ENCODE measurements around the gene KIAA1958.

The KIAA1958 gene

GRCh38 chr9:112608851-112609250 is 122.2 kb downstream of the KIAA1958 start:
- DNase-seq, result no peak

GRCh38 chr9:112615584-112616266 is 129.1 kb downstream of the KIAA1958 start:
- no peak for DNase-seq

- DNase-seq, result no peak
Measured at GRCh38 chr9:112617371-112617770, 130.7 kb downstream of the KIAA1958 start.

GRCh38 chr9:112618385-112619009 is 131.9 kb downstream of the KIAA1958 start:
- no peak for DNase-seq

- no peak for DNase-seq
Measured at GRCh38 chr9:112620388-112620787, 133.8 kb downstream of the KIAA1958 start.

DNA sequence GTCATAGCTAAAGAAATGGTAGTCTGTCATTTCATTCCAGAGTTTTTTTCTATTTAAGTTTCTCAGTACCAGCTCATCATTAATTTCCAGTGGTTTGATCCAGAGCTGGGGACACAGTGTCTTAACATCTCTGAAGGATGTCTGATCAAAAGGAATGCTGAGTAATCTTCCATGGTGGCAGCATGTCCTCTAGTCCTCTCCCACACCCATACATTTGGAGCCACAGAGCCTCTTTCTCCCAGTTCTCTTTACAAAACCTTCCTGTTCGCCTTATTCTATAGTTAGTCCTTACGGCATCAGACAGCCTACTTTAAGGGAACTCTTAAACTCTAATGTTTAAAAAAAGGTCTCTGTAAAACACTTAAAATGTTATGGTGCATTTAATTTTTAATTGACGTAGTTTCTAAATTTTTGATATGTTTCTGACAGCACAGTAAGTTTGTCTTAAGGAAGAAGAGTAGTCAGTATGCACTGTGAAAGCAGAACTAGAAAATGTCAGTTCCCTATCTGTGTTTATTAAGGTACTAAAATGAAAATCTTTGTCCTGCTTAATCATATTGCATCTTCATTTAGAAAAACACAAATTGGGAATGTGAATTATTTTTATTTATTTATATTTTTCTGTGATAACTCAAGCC is 134.5 kb downstream of the KIAA1958 start:
- no peak for DNase-seq

- no peak for DNase-seq
Measured at GRCh38 chr9:112623198-112623597, 136.6 kb downstream of the KIAA1958 start.

- DNase-seq, result no peak
Measured at GRCh38 chr9:112624711-112625707, 138.4 kb downstream of the KIAA1958 start.

GRCh38 chr9:112629671-112630485 is 143.3 kb downstream of the KIAA1958 start:
- peak; percentile 11 to 51 for DNase-seq

- DNase-seq, result no peak
Measured at GRCh38 chr9:112631313-112632070, 144.9 kb downstream of the KIAA1958 start.

GRCh38 chr9:112640311-112640710 is 153.7 kb downstream of the KIAA1958 start:
- no peak for DNase-seq

GRCh38 chr9:112642126-112642525 is 155.5 kb downstream of the KIAA1958 start:
- DNase-seq, result no peak

DNA sequence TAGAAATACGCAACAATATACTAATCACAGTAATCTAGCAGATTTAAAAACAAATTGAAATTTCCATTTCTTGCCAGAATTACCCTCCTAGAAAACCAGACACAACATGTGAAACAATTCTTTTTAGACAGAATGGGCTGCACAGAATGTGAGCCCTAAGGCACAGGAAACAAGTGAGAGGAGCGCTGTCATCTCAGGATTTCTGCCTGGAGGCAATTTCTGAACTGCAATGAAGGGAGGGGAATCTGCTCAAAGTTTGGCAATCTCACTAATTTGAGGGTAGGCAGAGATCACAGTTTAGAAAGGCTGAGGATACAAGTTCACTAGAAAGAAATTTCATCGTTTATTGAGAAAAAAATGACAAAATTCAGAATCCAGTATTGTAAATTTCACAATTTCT is 161.0 kb downstream of the KIAA1958 start:
- DNase-seq, result no peak

- no peak for DNase-seq
Measured at GRCh38 chr9:112648624-112649023, 162.0 kb downstream of the KIAA1958 start.

DNA sequence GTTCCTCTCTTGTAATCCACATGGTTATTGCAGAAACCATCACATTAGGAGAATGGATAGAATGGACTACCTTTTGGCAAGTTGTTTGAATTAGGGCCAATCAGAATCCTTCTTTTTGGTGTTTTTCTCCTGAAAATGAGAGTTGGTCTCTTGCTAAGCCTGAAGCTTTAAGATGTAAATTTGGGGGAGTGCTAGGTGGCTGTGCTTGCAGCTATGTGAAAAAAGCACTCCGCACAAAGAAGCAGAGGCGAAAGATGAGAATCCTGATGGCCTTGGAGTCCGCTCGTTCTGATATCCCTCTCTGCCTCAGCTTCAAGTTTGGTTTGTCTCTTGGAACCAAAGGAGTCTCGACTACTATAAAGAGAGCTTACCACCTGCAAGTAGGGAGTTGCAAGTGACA is 167.7 kb downstream of the KIAA1958 start:
- DNase-seq, result no peak

- DNase-seq, result no peak
Measured at GRCh38 chr9:112655668-112656067, 169.0 kb downstream of the KIAA1958 start.

DNA sequence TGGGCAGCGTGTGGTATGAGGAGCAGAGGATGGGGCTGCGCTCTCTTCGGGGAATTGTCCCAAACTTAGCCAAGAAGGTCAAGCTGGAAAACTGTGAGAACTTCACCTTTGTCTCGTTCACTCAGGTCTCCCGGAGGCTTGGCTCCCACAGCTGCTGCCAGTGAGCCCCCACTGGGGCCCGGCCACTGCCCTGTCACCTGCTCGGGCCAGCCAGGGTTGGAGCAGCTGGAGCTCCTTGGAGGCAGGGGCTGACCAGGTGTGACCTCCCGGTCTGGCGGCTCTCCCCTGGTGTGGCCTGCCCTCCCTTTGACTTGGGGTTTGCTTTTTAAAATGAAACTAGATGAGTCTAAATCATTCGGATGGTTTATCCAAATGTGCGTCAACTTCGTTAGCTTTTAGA is 173.3 kb downstream of the KIAA1958 start:
- DNase-seq, result no peak

GRCh38 chr9:112663681-112664080 is 177.1 kb downstream of the KIAA1958 start:
- DNase-seq, result no peak

DNA sequence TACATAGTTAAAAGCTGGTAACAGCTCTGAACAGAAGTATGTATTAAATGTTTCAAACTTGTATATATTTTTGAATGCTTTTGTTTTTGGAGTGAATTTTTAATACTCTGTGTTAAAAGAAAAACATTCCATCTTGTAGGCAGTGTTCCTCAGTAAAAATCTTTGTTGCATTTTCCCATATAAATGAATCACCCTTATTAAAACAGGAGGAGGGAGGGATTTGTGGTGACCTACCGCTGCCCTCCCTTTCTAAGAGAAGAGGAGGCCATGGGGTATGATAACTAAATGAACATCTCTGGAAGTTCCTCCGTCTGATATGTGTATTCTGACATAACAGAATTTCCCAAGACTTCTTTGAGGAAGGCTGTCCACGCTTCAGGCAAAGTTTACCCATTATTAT is 177.9 kb downstream of the KIAA1958 start:
- no peak for DNase-seq

DNA sequence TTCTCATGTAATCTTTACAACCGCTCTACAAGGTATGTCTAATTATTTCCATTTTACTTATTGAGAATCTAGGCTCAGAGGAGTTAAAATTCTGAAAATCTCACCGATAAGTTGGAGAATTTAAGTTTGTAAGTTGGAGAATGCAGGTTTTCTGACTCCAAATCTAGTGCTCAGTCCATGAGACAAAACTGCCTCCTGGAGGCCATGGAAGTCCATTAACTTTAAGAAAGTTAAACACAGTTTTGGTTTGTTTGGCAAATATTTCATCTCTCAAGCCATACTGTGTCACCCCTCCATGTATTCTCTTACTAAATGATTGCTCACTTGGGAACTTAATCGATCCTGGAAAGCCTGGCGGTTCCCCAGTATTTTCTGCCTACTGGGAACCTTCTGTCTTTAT is 178.7 kb downstream of the KIAA1958 start:
- DNase-seq, result no peak

DNA sequence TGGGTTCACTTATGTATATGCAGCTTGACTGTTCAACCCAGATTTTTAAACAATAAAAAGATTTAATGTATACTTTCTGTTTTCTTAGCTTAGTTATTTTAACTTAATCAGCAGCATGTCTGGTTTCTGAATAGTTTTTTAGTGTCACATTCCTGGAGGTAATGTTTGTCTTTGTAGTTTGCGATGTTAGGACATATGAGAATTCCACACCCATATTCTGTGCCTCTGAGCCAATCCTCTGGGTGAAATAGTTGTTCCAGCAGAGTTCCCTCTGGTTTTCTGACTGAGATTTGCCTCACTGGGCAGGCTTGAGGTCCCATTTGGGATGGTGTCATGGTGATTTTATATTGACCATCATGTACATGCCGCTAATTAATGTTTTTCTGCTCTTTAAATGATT is 182.7 kb downstream of the KIAA1958 start:
- DNase-seq, result no peak
